SH-SY5Y (cell line): ENCODE measurements around the gene JUP.

ENCODE experiments used
- GATA2 ChIP-seq: IDR thresholded peaks from 2 replicates; pipeline ENCODE4 v1.6.1; 2011; ENCODE audit warnings: mild to moderate bottlenecking, low read depth, low read length
- GATA3 ChIP-seq: IDR thresholded peaks from 2 replicates; pipeline ENCODE4 v1.6.1; 2011; ENCODE audit warnings: low read depth, mild to moderate bottlenecking, low read length, moderate library complexity

- no peak for TF ChIP-seq GATA2
- no peak for TF ChIP-seq GATA3
Observed at GRCh38 chr17:41772586-41773189, 13.8 kb downstream of the JUP start.
